Spleen (tissue), 3 donors: Measurements from ENCODE around the gene GABBR1.

ENCODE experiments used
- POLR2A ChIP-seq, 3 donors: fragments of 450-650 bp; IDR thresholded peaks; one replicate each; pipeline ENCODE4 v1.5.1; 2017; ENCODE audit warnings: antibody characterized with exemption in 3 of 3, mild to moderate bottlenecking in 1 of 3
- POLR2AphosphoS5 ChIP-seq, 3 donors: sonication (generic); formaldehyde crosslinking; IDR thresholded peaks; one replicate each; pipeline ENCODE4 v1.5.1; 2017; ENCODE audit warnings: antibody characterized with exemption in 3 of 3

DNA sequence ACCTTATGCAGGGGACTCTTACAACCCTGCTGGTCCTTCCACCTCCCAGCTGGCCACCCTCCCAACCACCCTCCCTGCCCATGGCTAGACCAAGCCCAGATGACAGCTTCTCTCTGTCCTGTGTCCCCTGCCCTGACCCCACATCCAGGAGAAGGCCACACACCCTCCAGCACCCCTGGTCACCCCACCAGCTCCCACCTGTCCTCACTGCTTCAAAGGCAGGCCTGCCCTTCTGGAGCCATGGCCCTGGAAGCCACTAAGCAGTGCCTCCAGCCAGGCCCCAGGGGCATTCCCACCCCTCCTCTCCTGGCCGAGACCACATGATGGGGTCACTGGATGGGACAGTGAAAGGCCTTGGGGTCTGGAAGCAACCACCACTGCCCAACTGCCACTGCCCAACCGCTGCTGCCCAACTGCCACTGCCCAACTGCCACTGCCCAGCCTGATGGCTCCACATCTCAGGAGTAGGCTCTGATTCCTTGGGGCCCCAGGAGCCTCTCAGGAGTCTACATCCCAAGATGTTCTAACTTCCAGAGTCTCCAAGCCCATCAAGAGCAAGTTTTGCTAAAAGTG lies 103.9 kb downstream of the GABBR1 start:
- TF ChIP-seq POLR2A (IDR thresholded peaks at IDR 0.05) (no peak), POLR2AphosphoS5 (IDR thresholded peaks at IDR 0.05) (no peak)
